ENCODE results near the gene CREBZF.

DNA sequence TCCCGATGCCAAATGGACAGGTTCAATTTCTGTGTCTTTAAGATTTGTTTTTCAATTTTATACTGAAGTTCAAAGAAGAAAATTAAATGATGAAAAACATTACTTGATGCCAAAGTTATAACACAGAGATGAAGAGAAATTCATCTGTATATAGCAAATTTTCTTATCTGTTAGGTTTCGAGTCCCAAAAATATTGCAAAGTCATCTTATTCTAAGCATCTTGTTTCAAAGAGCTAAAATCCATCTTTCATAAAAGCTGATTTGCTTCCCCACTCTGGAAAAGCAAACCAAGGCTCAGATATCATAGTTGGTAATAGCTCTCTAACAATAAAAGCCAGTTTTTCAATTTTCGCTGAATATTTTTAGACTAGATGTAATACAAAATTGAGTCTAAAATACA is 40.0 kb upstream of the CREBZF start:
- TF ChIP-seq, protein P1, sequence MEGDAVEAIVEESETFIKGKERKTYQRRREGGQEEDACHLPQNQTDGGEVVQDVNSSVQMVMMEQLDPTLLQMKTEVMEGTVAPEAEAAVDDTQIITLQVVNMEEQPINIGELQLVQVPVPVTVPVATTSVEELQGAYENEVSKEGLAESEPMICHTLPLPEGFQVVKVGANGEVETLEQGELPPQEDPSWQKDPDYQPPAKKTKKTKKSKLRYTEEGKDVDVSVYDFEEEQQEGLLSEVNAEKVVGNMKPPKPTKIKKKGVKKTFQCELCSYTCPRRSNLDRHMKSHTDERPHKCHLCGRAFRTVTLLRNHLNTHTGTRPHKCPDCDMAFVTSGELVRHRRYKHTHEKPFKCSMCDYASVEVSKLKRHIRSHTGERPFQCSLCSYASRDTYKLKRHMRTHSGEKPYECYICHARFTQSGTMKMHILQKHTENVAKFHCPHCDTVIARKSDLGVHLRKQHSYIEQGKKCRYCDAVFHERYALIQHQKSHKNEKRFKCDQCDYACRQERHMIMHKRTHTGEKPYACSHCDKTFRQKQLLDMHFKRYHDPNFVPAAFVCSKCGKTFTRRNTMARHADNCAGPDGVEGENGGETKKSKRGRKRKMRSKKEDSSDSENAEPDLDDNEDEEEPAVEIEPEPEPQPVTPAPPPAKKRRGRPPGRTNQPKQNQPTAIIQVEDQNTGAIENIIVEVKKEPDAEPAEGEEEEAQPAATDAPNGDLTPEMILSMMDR (conservative IDR thresholded peaks at IDR 0.05; ENCODE audit: low read depth in 2 of 2): no peak
- TF ChIP-seq POLR2AphosphoS5 (IDR thresholded peaks at IDR 0.05; ENCODE audit: low read depth): no peak
- no peak for TF ChIP-seq EZH2 (IDR thresholded peaks at IDR 0.05; ENCODE audit: low read depth, unreplicated experiment)
- TF ChIP-seq CREB1 (CRISPR knock-in tag; IDR thresholded peaks at IDR 0.05; ENCODE audit: low read depth): no peak
- TF ChIP-seq, protein P2, sequence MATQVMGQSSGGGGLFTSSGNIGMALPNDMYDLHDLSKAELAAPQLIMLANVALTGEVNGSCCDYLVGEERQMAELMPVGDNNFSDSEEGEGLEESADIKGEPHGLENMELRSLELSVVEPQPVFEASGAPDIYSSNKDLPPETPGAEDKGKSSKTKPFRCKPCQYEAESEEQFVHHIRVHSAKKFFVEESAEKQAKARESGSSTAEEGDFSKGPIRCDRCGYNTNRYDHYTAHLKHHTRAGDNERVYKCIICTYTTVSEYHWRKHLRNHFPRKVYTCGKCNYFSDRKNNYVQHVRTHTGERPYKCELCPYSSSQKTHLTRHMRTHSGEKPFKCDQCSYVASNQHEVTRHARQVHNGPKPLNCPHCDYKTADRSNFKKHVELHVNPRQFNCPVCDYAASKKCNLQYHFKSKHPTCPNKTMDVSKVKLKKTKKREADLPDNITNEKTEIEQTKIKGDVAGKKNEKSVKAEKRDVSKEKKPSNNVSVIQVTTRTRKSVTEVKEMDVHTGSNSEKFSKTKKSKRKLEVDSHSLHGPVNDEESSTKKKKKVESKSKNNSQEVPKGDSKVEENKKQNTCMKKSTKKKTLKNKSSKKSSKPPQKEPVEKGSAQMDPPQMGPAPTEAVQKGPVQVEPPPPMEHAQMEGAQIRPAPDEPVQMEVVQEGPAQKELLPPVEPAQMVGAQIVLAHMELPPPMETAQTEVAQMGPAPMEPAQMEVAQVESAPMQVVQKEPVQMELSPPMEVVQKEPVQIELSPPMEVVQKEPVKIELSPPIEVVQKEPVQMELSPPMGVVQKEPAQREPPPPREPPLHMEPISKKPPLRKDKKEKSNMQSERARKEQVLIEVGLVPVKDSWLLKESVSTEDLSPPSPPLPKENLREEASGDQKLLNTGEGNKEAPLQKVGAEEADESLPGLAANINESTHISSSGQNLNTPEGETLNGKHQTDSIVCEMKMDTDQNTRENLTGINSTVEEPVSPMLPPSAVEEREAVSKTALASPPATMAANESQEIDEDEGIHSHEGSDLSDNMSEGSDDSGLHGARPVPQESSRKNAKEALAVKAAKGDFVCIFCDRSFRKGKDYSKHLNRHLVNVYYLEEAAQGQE (IDR thresholded peaks at IDR 0.05; ENCODE audit: unreplicated experiment): no peak
- TF ChIP-seq EZH2phosphoT487 (IDR thresholded peaks at IDR 0.05; ENCODE audit: unreplicated experiment): no peak
- no peak for TF ChIP-seq ZNF331 (CRISPR knock-in tag; IDR thresholded peaks at IDR 0.05; ENCODE audit: low read depth)
- no peak for TF ChIP-seq JUNB (IDR thresholded peaks at IDR 0.05; ENCODE audit: unreplicated experiment)
- TF ChIP-seq NANOG (IDR thresholded peaks at IDR 0.05; ENCODE audit: borderline replicate concordance): no peak
- no peak for TF ChIP-seq ZNF114 (CRISPR knock-in tag; IDR thresholded peaks at IDR 0.05)
- TF ChIP-seq, protein P3, sequence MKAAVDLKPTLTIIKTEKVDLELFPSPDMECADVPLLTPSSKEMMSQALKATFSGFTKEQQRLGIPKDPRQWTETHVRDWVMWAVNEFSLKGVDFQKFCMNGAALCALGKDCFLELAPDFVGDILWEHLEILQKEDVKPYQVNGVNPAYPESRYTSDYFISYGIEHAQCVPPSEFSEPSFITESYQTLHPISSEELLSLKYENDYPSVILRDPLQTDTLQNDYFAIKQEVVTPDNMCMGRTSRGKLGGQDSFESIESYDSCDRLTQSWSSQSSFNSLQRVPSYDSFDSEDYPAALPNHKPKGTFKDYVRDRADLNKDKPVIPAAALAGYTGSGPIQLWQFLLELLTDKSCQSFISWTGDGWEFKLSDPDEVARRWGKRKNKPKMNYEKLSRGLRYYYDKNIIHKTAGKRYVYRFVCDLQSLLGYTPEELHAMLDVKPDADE (IDR thresholded peaks at IDR 0.05): no peak
- no peak for TF ChIP-seq STAT1 (IDR thresholded peaks at IDR 0.05; ENCODE audit: unreplicated experiment)

All from GM23338 (cell line).